ENCODE results near the gene DDOST. TPM values are rescaled to one million over a fixed set of nuclear protein-coding genes. Genes with fewer than 3 reads are reported as not detected.

The DDOST gene
- total and polyA plus RNA-seq, 2 experiments from 2014 or later = 151 to 270 TPM

GRCh38 chr1:20610970-20611369 lies 50.2 kb downstream of the DDOST start (continued):
- TF ChIP-seq ETS1 (IDR thresholded peaks at IDR 0.05) = no peak
- no peak for TF ChIP-seq ZNF462 (CRISPR knock-in tag; IDR thresholded peaks at IDR 0.05)
- no peak for TF ChIP-seq STAT1 (IDR thresholded peaks at IDR 0.05; ENCODE audit: unreplicated experiment)
- no peak for TF ChIP-seq JUNB (IDR thresholded peaks at IDR 0.05; ENCODE audit: unreplicated experiment)

GRCh38 chr1:20609541-20609940 lies 51.6 kb downstream of the DDOST start:
- H3K4me3 Mint-ChIP-seq = no peak overlapping the region
- Histone ChIP-seq H3K4me2 (no peak overlapping the region), H3K4me1 (ENCODE audit: insufficient read depth) (peaks cover 13% of the 10 kb centered on the region), H3K9me2 (ENCODE audit: insufficient read depth) (no peaks in the 10 kb centered on the region), H3K4me3 (no peak overlapping the region), H3K27me3 (ENCODE audit: insufficient read depth) (no peaks in the 10 kb centered on the region), H2AFZ (peak overlapping the region; percentile 91; the same call in 1 of the 2 replicates), H3F3A (replicated peaks; ENCODE audit: low read depth) (peaks cover 7% of the 10 kb centered on the region; the same call in 1 of the 2 replicates), H3K36me3 (ENCODE audit: insufficient read depth) (no peaks in the 10 kb centered on the region), H3K27ac (ENCODE audit: low read depth) (no peak overlapping the region), H4K20me1 (replicated peaks; ENCODE audit: insufficient read depth) (no peaks in the 10 kb centered on the region), H3K79me2 (replicated peaks; ENCODE audit: insufficient read depth) (no peaks in the 10 kb centered on the region)
- H3K27ac Mint-ChIP-seq = no peak overlapping the region
- ATAC-seq = peak; percentile 47
- no peaks in the 10 kb centered on the region for H3K27me3 Mint-ChIP-seq (ENCODE audit: insufficient read depth, low read depth, poor library complexity)
- no peaks in the 10 kb centered on the region; the same call in 2 of the 3 replicates for H3K9me3 Mint-ChIP-seq
- H3K4me1 Mint-ChIP-seq = peaks cover 17% of the 10 kb centered on the region; the same call in 2 of the 3 replicates
- peak; percentile 41 for DNase-seq (ENCODE audit: low spot score)
- H3K36me3 Mint-ChIP-seq (ENCODE audit: low read depth) = no peaks in the 10 kb centered on the region
- TF ChIP-seq POLR2AphosphoS5 (IDR thresholded peaks at IDR 0.05; ENCODE audit: low read depth) (no peak), ETS1 (IDR thresholded peaks at IDR 0.05) (no peak), STAT1 (IDR thresholded peaks at IDR 0.05; ENCODE audit: unreplicated experiment) (no peak), CTCF (conservative IDR thresholded peaks at IDR 0.05; ENCODE audit: low read depth in 2 of 2) (no peak), ZNF331 (CRISPR knock-in tag; IDR thresholded peaks at IDR 0.05; ENCODE audit: low read depth) (no peak), CREB1 (CRISPR knock-in tag; IDR thresholded peaks at IDR 0.05; ENCODE audit: low read depth) (no peak), JUNB (IDR thresholded peaks at IDR 0.05; ENCODE audit: unreplicated experiment) (no peak), REST (IDR thresholded peaks at IDR 0.05; ENCODE audit: unreplicated experiment) (no peak), ZNF114 (CRISPR knock-in tag; IDR thresholded peaks at IDR 0.05) (no peak)

Data from GM23338 (cell line).